ENCODE results near the gene MTURN. TPM values are rescaled to one million over a fixed set of nuclear protein-coding genes. Genes with fewer than 3 reads are reported as not detected.

MTURN gene
- total and polyA plus RNA-seq, 2 donors (not counting 3 experiments of a cell fraction or from before 2014, with no cell fraction given): 4.9 to 6.6 TPM

DNA sequence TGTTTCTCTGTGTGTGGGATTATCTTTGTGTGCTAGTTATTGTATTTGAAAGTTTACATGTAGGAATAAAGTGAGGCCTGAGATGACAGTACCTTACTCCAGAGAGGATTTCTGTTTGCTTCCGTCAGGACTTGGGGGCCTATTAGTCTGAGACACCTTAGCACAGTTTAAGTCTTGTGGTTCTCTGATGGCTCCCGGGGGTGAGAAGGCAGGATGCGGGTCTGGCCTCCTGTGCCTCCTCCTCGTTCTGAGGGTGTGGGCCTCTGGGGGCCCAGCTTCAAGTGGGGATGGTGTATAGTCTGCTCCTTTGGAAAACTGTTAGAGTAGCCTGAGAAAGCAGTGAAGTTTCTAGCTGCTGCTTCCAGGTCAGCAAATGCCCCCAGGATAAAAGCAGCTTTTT lies 12.4 kb downstream of the MTURN start:
- dilution Hi-C loops (cut with MboI; ENCODE audit: extremely low pct_ligation_motif_present, low sequenced_read_pairs) (no loop called here), intact Hi-C loops (cut with micrococcal nuclease) (no loop called here)
- Histone ChIP-seq H3K36me3 (ENCODE audit: control insufficient read depth in 2 of 2, extremely low read depth in 1 of 2, insufficient read depth in 2 of 2, low read length in 2 of 2) (no peaks in the 10 kb centered on the region), H3K4me1 (ENCODE audit: control insufficient read depth, extremely low read depth, insufficient read depth, low read length) (peaks cover 4% of the 10 kb centered on the region), H3K27ac (ENCODE audit: insufficient read depth, low read depth, low read length) (no peak overlapping the region), H4K20me1 (replicated peaks; ENCODE audit: control insufficient read depth, extremely low read depth, insufficient read depth, low read length) (no peaks in the 10 kb centered on the region), H3K9ac (replicated peaks; ENCODE audit: extremely low read depth, insufficient read depth, low read length) (no peak overlapping the region), H3K79me2 (ENCODE audit: control insufficient read depth, insufficient read depth, low read length) (no peaks in the 10 kb centered on the region), H3K9me1 (replicated peaks; ENCODE audit: control insufficient read depth, extremely low read depth, insufficient read depth, low read length) (no peaks in the 10 kb centered on the region), H3K4me2 (ENCODE audit: insufficient read depth, low read length) (no peak overlapping the region), H2AFZ (ENCODE audit: low read depth, low read length) (no peak overlapping the region), H3K4me3 (replicated peaks in 1 of 3; ENCODE audit: insufficient read depth in 1 of 3, low read depth in 1 of 3, low read length in 3 of 3) (no peak overlapping the region), H3K27me3 (ENCODE audit: control insufficient read depth in 2 of 2, insufficient read depth in 2 of 2, low read length in 2 of 2) (no peaks in the 10 kb centered on the region), H3K9me3 (replicated peaks; ENCODE audit: control insufficient read depth, insufficient read depth, low read length) (no peaks in the 10 kb centered on the region)
- ChIA-PET POLR2A (interaction anchor here (0.6 kb wide), 1 partner anchor 9 kb away, joined by 3 read pairs; no protein-coding TSS in a partner anchor), CTCF (interaction anchor here (1.0 to 1.5 kb wide), 2 partner anchors 9 to 16 kb away, joined by 3 to 4 read pairs; no protein-coding TSS in a partner anchor)
- FAIRE-seq: no peak
- no peak for TF ChIP-seq EZH2 (IDR thresholded peaks at IDR 0.05; ENCODE audit: borderline replicate concordance, low read depth, low read length, severe bottlenecking)
- no peak for TF ChIP-seq MYC (IDR thresholded peaks at IDR 0.05; ENCODE audit: low read depth, low read length)
- no peak for TF ChIP-seq MAX (IDR thresholded peaks at IDR 0.05; ENCODE audit: insufficient read depth, insufficient read length)
- TF ChIP-seq FOS (IDR thresholded peaks at IDR 0.05; ENCODE audit: borderline replicate concordance, insufficient read depth, low read length): no peak
- TF ChIP-seq JUN (IDR thresholded peaks at IDR 0.05; ENCODE audit: borderline replicate concordance, insufficient read depth, insufficient read length, low read depth): no peak
- no peak for TF ChIP-seq POLR2A (IDR thresholded peaks at IDR 0.05; ENCODE audit: low read depth, low read length)
- TF ChIP-seq POLR2AphosphoS5 (IDR thresholded peaks at IDR 0.05; ENCODE audit: insufficient read depth, low read depth, low read length): no peak
- TF ChIP-seq, protein P1, sequence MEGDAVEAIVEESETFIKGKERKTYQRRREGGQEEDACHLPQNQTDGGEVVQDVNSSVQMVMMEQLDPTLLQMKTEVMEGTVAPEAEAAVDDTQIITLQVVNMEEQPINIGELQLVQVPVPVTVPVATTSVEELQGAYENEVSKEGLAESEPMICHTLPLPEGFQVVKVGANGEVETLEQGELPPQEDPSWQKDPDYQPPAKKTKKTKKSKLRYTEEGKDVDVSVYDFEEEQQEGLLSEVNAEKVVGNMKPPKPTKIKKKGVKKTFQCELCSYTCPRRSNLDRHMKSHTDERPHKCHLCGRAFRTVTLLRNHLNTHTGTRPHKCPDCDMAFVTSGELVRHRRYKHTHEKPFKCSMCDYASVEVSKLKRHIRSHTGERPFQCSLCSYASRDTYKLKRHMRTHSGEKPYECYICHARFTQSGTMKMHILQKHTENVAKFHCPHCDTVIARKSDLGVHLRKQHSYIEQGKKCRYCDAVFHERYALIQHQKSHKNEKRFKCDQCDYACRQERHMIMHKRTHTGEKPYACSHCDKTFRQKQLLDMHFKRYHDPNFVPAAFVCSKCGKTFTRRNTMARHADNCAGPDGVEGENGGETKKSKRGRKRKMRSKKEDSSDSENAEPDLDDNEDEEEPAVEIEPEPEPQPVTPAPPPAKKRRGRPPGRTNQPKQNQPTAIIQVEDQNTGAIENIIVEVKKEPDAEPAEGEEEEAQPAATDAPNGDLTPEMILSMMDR (IDR thresholded peaks at IDR 0.05; ENCODE audit: extremely low read depth in 1 of 2, insufficient read depth in 1 of 2, low read depth in 1 of 2, low read length in 2 of 2): no peak
- TF ChIP-seq GATA2 (IDR thresholded peaks at IDR 0.05; ENCODE audit: insufficient read depth, insufficient read length, low read depth, low read length): no peak
- no peak for DNase-seq (ENCODE audit: low read depth, low spot score)
- no TSS peak for BruUV-seq (replicated peaks)

All from endothelial cell of umbilical vein (primary cell).